HL-60 (cell line): ENCODE measurements around the gene CACNA1H.

Source experiments
- DNase-seq, 2 experiments: peaks; one replicate each; pipeline ENCODE4 v3.0.0-alpha.2; 2010 to 2020; ENCODE audit warnings: low read depth in 1 of 2, low spot score in 1 of 2
- H3K27ac ChIP-seq: fragments of 250-450 bp; sonication (Bioruptor Pico); replicated peaks from 2 replicates; pipeline ENCODE4 v1.5.1; 2020; ENCODE audit warnings: mild to moderate bottlenecking, moderate library complexity
- H3K27me3 ChIP-seq: fragments of 250-450 bp; sonication (Bioruptor Pico); 2 replicates; pipeline ENCODE4 v1.5.1; 2021; ENCODE audit warnings: mild to moderate bottlenecking, moderate library complexity; ENCODE audit not compliant: insufficient read depth, poor library complexity, severe bottlenecking
- H3K4me3 ChIP-seq: replicated peaks from 2 replicates; pipeline ENCODE4 v1.5.1; 2011; ENCODE audit warnings: mild to moderate bottlenecking, control low read depth, low read length; ENCODE audit not compliant: insufficient read depth
- GABPA ChIP-seq: IDR thresholded peaks from 2 replicates; pipeline ENCODE4 v1.6.1; 2012; ENCODE audit warnings: low read depth
- POLR2AphosphoS5 ChIP-seq: IDR thresholded peaks from 2 replicates; pipeline ENCODE4 v1.6.1; 2012; ENCODE audit warnings: low read depth
- REST ChIP-seq: IDR thresholded peaks from 2 replicates; pipeline ENCODE4 v1.6.1; 2012; ENCODE audit warnings: low read depth; ENCODE audit not compliant: insufficient replicate concordance
- SPI1 ChIP-seq: IDR thresholded peaks from 2 replicates; pipeline ENCODE4 v1.6.1; 2012; ENCODE audit warnings: low read depth, mild to moderate bottlenecking, borderline replicate concordance
- TF ChIP-seq, protein P1 (sequence below): IDR thresholded peaks from one replicate; pipeline ENCODE4 v1.5.1; 2011; ENCODE audit warnings: low read length, control low read depth, inconsistent platforms; ENCODE audit not compliant: insufficient read depth

CACNA1H gene

DNA sequence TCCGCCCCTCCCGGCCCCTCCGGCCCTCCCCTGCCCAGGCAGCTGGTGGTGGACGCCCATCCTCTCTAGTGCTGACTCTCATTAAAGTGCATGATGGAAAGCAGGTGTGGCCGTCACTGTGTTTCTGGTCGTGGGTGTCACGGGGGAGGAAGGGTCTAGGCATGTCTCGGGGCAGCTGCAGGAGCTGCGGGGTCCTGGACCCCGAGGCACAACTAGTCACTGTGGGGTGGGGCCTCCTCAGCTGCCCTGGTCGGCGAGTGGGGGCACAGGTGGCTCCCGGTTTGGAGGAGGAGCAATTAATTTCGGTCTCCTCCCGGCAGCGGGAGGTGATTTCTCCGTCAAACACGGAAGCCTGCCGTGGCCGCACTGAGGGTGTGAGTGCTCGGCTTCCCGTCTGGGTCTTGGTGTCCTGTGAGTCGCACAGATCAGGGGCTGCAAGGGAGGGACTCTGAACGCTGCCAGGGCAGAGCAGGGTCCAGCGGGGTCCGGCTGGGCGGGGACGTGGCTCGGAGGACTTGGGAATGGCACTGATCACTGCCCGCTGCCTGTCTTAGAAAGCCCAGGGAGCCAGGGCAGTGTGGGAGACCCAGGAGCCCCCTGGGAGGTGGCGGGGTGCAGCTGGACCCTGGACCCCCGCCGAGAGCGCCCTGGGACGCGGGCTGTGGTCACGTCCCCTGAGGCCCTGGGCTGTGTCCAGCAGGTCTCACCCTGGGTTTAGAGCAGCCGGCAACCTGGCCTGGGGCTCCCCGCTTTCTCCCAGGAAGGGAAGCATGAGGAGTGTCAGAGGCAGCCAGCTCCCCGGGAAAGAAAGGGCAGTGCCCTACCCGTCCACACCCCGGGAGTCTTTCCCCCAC, 106.2 kb downstream of the CACNA1H start:
- no peak for DNase-seq
- Histone ChIP-seq H3K4me3 (no peak overlapping the region), H3K27me3 (peaks cover 36% of the 10 kb centered on the region), H3K27ac (no peak overlapping the region)
- no peak for TF ChIP-seq SPI1
- TF ChIP-seq POLR2AphosphoS5 = no peak
- TF ChIP-seq GABPA = no peak
- TF ChIP-seq, protein P1, sequence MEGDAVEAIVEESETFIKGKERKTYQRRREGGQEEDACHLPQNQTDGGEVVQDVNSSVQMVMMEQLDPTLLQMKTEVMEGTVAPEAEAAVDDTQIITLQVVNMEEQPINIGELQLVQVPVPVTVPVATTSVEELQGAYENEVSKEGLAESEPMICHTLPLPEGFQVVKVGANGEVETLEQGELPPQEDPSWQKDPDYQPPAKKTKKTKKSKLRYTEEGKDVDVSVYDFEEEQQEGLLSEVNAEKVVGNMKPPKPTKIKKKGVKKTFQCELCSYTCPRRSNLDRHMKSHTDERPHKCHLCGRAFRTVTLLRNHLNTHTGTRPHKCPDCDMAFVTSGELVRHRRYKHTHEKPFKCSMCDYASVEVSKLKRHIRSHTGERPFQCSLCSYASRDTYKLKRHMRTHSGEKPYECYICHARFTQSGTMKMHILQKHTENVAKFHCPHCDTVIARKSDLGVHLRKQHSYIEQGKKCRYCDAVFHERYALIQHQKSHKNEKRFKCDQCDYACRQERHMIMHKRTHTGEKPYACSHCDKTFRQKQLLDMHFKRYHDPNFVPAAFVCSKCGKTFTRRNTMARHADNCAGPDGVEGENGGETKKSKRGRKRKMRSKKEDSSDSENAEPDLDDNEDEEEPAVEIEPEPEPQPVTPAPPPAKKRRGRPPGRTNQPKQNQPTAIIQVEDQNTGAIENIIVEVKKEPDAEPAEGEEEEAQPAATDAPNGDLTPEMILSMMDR = no peak
- TF ChIP-seq REST = no peak

GRCh38 chr16:1259760-1260068, 106.8 kb downstream of the CACNA1H start:
- H3K27ac ChIP-seq = no peak overlapping the region
- DNase-seq = no peak
- no peak overlapping the region for H3K4me3 ChIP-seq
- H3K27me3 ChIP-seq = peaks cover 36% of the 10 kb centered on the region
- TF ChIP-seq GABPA (no peak), POLR2AphosphoS5 (no peak), REST (no peak), SPI1 (no peak)

DNA sequence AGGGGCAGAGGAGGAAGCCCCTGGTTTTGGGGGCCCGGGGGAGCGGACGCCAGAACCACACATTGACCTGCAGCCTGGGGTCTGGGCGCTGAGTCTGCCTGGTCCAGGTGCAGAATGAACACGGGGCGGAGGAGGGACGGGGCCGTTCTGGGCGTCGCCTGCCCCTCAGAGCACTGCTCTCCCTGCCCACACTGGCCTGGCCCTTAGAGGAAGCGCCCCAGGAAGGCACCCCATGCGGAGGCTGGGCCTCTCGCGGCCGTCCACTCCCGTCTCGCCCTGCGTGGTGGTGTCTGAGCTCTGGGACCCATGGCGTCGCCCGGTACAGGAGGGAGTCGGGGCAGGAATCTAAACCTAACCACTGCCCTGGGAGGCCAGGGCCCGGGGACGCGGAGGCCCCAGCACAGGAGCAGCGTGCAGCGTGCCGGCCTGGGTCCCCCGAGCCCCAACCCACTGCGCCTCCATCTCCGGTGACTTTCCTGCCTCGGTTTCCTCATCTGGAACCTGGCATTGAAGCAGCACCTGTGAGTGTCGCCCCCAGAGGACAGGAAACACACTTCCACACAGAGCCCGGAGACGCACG, 107.3 kb downstream of the CACNA1H start:
- TF ChIP-seq GABPA = no peak
- H3K27me3 ChIP-seq = peaks cover 36% of the 10 kb centered on the region

DNA sequence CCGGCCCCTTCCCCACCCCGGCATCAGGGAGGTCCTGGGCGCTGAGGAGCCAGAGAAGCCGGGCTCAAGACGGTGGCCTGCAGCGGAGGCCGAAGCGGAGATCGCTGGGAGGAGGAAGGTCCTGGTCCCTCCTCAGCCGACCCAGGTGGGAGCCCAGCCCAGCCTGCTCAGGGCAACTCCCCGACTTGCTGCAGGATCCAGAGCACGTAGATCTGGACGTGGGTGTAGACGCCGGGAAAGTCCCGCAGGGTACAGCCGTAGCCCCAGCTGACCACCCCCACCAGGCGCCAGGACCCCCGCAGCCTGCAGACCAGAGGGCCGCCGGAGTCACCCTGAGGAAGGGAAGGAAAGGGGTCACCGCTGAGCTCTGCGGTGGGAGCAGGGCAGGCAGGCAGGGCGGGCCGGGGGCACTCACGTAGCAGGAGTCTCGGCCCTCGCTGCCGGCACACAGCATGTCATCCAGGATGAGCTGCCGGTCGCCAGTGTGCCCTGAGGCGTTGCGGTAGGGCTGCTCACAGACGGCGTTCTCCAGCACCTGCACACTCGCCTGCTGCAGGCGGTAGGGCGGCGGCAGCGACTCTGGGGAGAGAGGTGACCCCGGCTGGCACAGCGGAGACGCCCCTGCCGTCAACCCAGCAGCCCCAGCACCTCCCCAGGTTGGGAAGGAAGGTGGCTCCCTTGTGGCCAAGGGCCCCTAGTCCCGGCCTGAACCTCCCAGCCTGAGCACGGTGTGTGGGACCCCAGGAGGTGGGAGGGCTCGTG, 108.4 kb downstream of the CACNA1H start:
- DNase-seq = no peak
- no peak for TF ChIP-seq POLR2AphosphoS5
- TF ChIP-seq, protein P1 = no peak
- TF ChIP-seq SPI1 = no peak
- TF ChIP-seq REST = no peak
- no peak for TF ChIP-seq GABPA
- peaks cover 36% of the 10 kb centered on the region for H3K27me3 ChIP-seq

More for the DNA sequence above, 107.3 kb downstream of the CACNA1H start:
- no peak for DNase-seq
- H3K4me3 ChIP-seq = no peak overlapping the region
- H3K27ac ChIP-seq = no peak overlapping the region

More for the DNA sequence above, 108.4 kb downstream of the CACNA1H start:
- H3K27ac ChIP-seq = no peak overlapping the region
- H3K4me3 ChIP-seq = no peak overlapping the region
